Upper lobe of right lung (tissue), 1 donor: Measurements from ENCODE around the gene PAX5. TPM values are rescaled to one million over a fixed set of nuclear protein-coding genes. Genes with fewer than 3 reads are reported as not detected.
"Not testable (repeated sequence)": the region's sequence is repeated elsewhere in the genome, so short reads cannot be mapped to it uniquely, and the experiment has no call there.

Experiments
- ATAC-seq: fragments of 200-7000 bp; cut with Tn5 transposase; one replicate; pipeline ENCODE4 v1.9.1; 2020; ENCODE audit warnings: mild to moderate bottlenecking, moderate library complexity
- DNase-seq: peaks from one replicate; pipeline ENCODE4 v3.0.0-alpha.2; 2020
- H3K27ac ChIP-seq: fragments of 200-600 bp; one replicate; pipeline ENCODE4 v1.8.0; 2022
- H3K27me3 ChIP-seq: fragments of 200-600 bp; one replicate; pipeline ENCODE4 v1.8.0; 2022; ENCODE audit warnings: mild to moderate bottlenecking
- H3K36me3 ChIP-seq: fragments of 200-600 bp; one replicate; pipeline ENCODE4 v1.8.0; 2022
- H3K4me1 ChIP-seq: fragments of 200-600 bp; one replicate; pipeline ENCODE4 v1.8.0; 2022
- H3K4me3 ChIP-seq: fragments of 200-600 bp; one replicate; pipeline ENCODE4 v1.8.0; 2022; ENCODE audit warnings: mild to moderate bottlenecking
- H3K9me3 ChIP-seq: fragments of 200-600 bp; one replicate; pipeline ENCODE4 v1.8.0; 2022
- intact Hi-C: fragments of 100-400 bp; cut with DNase I; formaldehyde crosslinking; loops from one replicate; pipeline ENCODE4 v1.11.0; 2022
- total RNA-seq: library from RNA; stranded (reverse); fragmentation: NEBNext Ultra II Directional; extraction: Animal tissue kit (Norgen Biotek cat#: 25700); gene quantifications from one replicate; pipeline ENCODE4 v1.2.1, GENCODE V29; 2021
- TF ChIP-seq, protein P1 (sequence below): fragments of 200-600 bp; IDR thresholded peaks from one replicate; pipeline ENCODE4 v1.8.0; 2022; ENCODE audit warnings: antibody characterized with exemption
- donor health status: DM: no; HTN: yes; CAD: no; lungs with severe emphysema.

PAX5 gene
- total RNA-seq, 1 donor from 2014 or later: 0.23 TPM

DNA sequence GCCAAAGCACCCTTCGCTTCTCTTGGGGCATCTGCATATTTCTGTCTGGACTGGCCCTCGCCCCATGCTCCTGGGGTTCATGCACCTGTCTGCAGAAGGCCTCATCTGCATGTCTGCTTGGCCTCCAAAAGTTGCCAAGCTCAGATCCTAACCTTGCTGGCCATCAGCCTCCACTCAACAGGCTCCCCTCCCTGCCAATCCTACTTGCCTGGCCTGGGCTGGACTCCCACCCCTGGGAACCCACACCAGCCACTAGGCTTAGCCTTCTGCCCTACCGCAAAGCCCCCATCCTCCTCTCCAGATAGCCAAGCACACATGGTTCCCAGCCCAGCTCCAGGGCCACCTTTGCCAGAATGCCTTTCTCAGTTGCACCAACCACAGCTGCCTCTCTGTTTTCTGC lies 159.8 kb downstream of the PAX5 start:
- ATAC-seq (no peak), DNase-seq (peak; percentile 38)
- intact Hi-C loops: no loop called here

GRCh38 chr9:36873247-36873875 lies 160.7 kb downstream of the PAX5 start:
- H3K27me3 ChIP-seq: no peaks in the 10 kb centered on the region
- TF ChIP-seq, protein P1, sequence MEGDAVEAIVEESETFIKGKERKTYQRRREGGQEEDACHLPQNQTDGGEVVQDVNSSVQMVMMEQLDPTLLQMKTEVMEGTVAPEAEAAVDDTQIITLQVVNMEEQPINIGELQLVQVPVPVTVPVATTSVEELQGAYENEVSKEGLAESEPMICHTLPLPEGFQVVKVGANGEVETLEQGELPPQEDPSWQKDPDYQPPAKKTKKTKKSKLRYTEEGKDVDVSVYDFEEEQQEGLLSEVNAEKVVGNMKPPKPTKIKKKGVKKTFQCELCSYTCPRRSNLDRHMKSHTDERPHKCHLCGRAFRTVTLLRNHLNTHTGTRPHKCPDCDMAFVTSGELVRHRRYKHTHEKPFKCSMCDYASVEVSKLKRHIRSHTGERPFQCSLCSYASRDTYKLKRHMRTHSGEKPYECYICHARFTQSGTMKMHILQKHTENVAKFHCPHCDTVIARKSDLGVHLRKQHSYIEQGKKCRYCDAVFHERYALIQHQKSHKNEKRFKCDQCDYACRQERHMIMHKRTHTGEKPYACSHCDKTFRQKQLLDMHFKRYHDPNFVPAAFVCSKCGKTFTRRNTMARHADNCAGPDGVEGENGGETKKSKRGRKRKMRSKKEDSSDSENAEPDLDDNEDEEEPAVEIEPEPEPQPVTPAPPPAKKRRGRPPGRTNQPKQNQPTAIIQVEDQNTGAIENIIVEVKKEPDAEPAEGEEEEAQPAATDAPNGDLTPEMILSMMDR: peak; percentile 92
- ATAC-seq (peak; percentile 83), DNase-seq (peak; percentile 82)
- no peak overlapping the region for H3K4me3 ChIP-seq
- intact Hi-C loops: no loop called here
- no peaks in the 10 kb centered on the region for H3K9me3 ChIP-seq
- no peaks in the 10 kb centered on the region for H3K4me1 ChIP-seq
- no peak overlapping the region for H3K27ac ChIP-seq
- no peaks in the 10 kb centered on the region for H3K36me3 ChIP-seq

More for the DNA sequence above, 159.8 kb downstream of the PAX5 start:
- TF ChIP-seq, protein P1: no peak
- Histone ChIP-seq H3K4me3 (no peak overlapping the region), H3K36me3 (no peaks in the 10 kb centered on the region), H3K4me1 (no peaks in the 10 kb centered on the region), H3K9me3 (no peaks in the 10 kb centered on the region), H3K27me3 (no peaks in the 10 kb centered on the region), H3K27ac (no peak overlapping the region)

DNA sequence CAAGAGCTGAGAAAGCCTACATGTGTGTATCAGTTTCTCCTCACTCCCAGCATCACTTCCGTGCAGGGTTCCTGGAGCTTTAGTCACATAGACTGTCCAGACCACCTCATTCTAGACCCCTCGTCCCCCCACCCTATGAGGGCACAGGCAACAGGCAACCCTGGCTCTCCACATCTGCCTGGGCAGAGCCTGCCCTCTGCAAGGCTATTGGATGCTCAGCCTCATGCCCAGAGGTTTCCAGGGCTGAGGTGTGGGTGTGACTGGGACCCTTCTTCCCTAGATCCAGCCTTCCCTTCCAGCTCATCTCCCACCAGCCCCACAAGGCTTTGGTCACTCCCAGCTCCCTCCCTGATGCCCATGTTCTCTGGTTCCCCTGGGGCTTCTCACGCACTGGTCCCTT lies 161.4 kb downstream of the PAX5 start:
- Histone ChIP-seq H3K36me3 (no peaks in the 10 kb centered on the region), H3K9me3 (no peaks in the 10 kb centered on the region), H3K4me1 (no peaks in the 10 kb centered on the region), H3K27me3 (no peaks in the 10 kb centered on the region), H3K27ac (no peak overlapping the region), H3K4me3 (no peak overlapping the region)
- intact Hi-C loops: no loop called here
- ATAC-seq (no peak), DNase-seq (peak; percentile 33)
- TF ChIP-seq, protein P1: no peak

GRCh38 chr9:36871606-36872005 lies 162.5 kb downstream of the PAX5 start:
- Histone ChIP-seq H3K4me3 (no peak overlapping the region), H3K27ac (no peak overlapping the region), H3K27me3 (no peaks in the 10 kb centered on the region), H3K9me3 (no peaks in the 10 kb centered on the region), H3K4me1 (no peaks in the 10 kb centered on the region), H3K36me3 (no peaks in the 10 kb centered on the region)
- no peak for ATAC-seq
- peak; percentile 28 for DNase-seq
- TF ChIP-seq, protein P1: no peak
- intact Hi-C loops: no loop called here

- DNase-seq: peak; percentile 58
Observed at GRCh38 chr9:36870960-36871359, 163.1 kb downstream of the PAX5 start.

GRCh38 chr9:36869605-36870004 lies 164.5 kb downstream of the PAX5 start:
- H3K27me3 ChIP-seq, ATAC-seq, intact Hi-C loops, H3K4me1 ChIP-seq, H3K27ac ChIP-seq, H3K4me3 ChIP-seq, DNase-seq, H3K36me3 ChIP-seq, H3K9me3 ChIP-seq: not testable (repeated sequence)

More at GRCh38 chr9:36870960-36871359, 163.1 kb downstream of the PAX5 start:
- no peak overlapping the region for H3K4me3 ChIP-seq
- no peaks in the 10 kb centered on the region for H3K36me3 ChIP-seq
- H3K4me1 ChIP-seq: no peaks in the 10 kb centered on the region
- no peaks in the 10 kb centered on the region for H3K9me3 ChIP-seq
- TF ChIP-seq, protein P1: no peak
- intact Hi-C loops: no loop called here
- H3K27me3 ChIP-seq: no peaks in the 10 kb centered on the region
- no peak overlapping the region for H3K27ac ChIP-seq
- ATAC-seq: peak; percentile 19
